IMR-90 (cell line): ENCODE data around the gene PAK4. TPM values are rescaled to one million over a fixed set of nuclear protein-coding genes. Genes with fewer than 3 reads are reported as not detected.
A peak's percentile ranks its signal among the peaks of the same experiment; 100 is the strongest.

ENCODE experiments used
- ATAC-seq: fragments of 200-7000 bp; cut with Tn5 transposase; 2 replicates; pipeline ENCODE4 v1.9.1; 2020; ENCODE audit warnings: low read depth, mild to moderate bottlenecking, moderate library complexity
- BruUV-seq: library from RNA; stranded (reverse); fragments of 400-500 nt; replicated peaks from 2 replicates; lab custom pipeline; 2021; lab: Mats Ljungman, UMichigan
- CTCF ChIA-PET: fragments of 300-600 bp; formaldehyde crosslinking; extraction: SDS; loops from one replicate; lab custom pipeline; 2021; ENCODE audit warnings: antibody characterized with exemption; lab: Yijun Ruan, JAX
- POLR2A ChIA-PET: fragments of 300-600 bp; sonication (Branson Sonifier 250); formaldehyde crosslinking; loops from one replicate; lab custom pipeline; 2022; ENCODE audit warnings: antibody characterized with exemption; ENCODE audit not compliant: unreplicated experiment; lab: Charles Lee
- DNase-seq: peaks from one replicate; pipeline ENCODE4 v3.0.0; 2013
- H2AFZ ChIP-seq: replicated peaks from 2 replicates; pipeline ENCODE3; 2013; ENCODE audit warnings: low read length, mild to moderate bottlenecking; ENCODE audit not compliant: poor library complexity
- H2AK5ac ChIP-seq: 2 replicates; pipeline ENCODE4 v1.6.1; 2013; ENCODE audit warnings: low read depth, low read length, inconsistent platforms
- H2AK9ac ChIP-seq: replicated peaks from 2 replicates; pipeline ENCODE3; 2013; ENCODE audit warnings: mild to moderate bottlenecking, low read depth, low read length, moderate library complexity; ENCODE audit not compliant: poor library complexity
- H2BK120ac ChIP-seq: 2 replicates; pipeline ENCODE4 v1.6.1; 2013; ENCODE audit warnings: low read depth, low read length, inconsistent platforms
- H2BK15ac ChIP-seq: 3 replicates; pipeline ENCODE4 v1.6.1; 2013; ENCODE audit warnings: low read depth, low read length, inconsistent platforms
- H2BK20ac ChIP-seq: 2 replicates; pipeline ENCODE4 v1.6.1; 2013; ENCODE audit warnings: low read depth, mild to moderate bottlenecking, inconsistent platforms, low read length, moderate library complexity
- H2BK5ac ChIP-seq: 2 replicates; pipeline ENCODE4 v1.6.1; 2013; ENCODE audit warnings: mild to moderate bottlenecking, low read depth, low read length, inconsistent platforms; ENCODE audit not compliant: poor library complexity, severe bottlenecking
- H3K14ac ChIP-seq: replicated peaks from 2 replicates; pipeline ENCODE4 v1.6.1; 2013; ENCODE audit warnings: low read depth, low read length, inconsistent platforms
- H3K18ac ChIP-seq: 2 replicates; pipeline ENCODE4 v1.6.1; 2013; ENCODE audit warnings: low read depth, low read length, control low read depth
- H3K23ac ChIP-seq: 2 replicates; pipeline ENCODE4 v1.6.1; 2013; ENCODE audit warnings: low read depth, low read length, inconsistent platforms
- H3K27ac ChIP-seq: 2 replicates; pipeline ENCODE4 v1.5.1; 2013; ENCODE audit warnings: mild to moderate bottlenecking, control low read depth, low read length; ENCODE audit not compliant: insufficient read depth
- H3K27me3 ChIP-seq: 2 replicates; pipeline ENCODE4 v1.6.1; 2013; ENCODE audit warnings: low read length; ENCODE audit not compliant: control insufficient read depth, insufficient read depth
- H3K36me3 ChIP-seq: 2 replicates; pipeline ENCODE4 v1.6.1; 2013; ENCODE audit warnings: low read length, mixed read lengths; ENCODE audit not compliant: control insufficient read depth, insufficient read depth
- H3K4ac ChIP-seq: 2 replicates; pipeline ENCODE4 v1.6.1; 2013; ENCODE audit warnings: low read depth, low read length, inconsistent platforms
- H3K4me1 ChIP-seq: 2 replicates; pipeline ENCODE4 v1.6.1; 2013; ENCODE audit warnings: low read length, mixed read lengths; ENCODE audit not compliant: control insufficient read depth, insufficient read depth
- H3K4me2 ChIP-seq: 2 replicates; pipeline ENCODE4 v1.6.1; 2013; ENCODE audit warnings: low read depth, mild to moderate bottlenecking, control low read depth, low read length, moderate library complexity
- H3K4me3 ChIP-seq: 2 replicates; pipeline ENCODE4 v1.5.1; 2013; ENCODE audit warnings: low read depth, mild to moderate bottlenecking, control low read depth, low read length, moderate library complexity; ENCODE audit not compliant: insufficient read depth
- H3K56ac ChIP-seq: 2 replicates; pipeline ENCODE4 v1.6.1; 2013; ENCODE audit warnings: low read length, inconsistent platforms; ENCODE audit not compliant: insufficient read depth; ENCODE audit errors: extremely low read depth
- H3K79me1 ChIP-seq, 2 experiments: 2 replicates each; pipeline ENCODE4 v1.6.1; 2013; ENCODE audit warnings: low read length in 2 of 2, inconsistent platforms in 1 of 2, low read depth in 1 of 2
- H3K9ac ChIP-seq: 2 replicates; pipeline ENCODE4 v1.6.1; 2013; ENCODE audit warnings: low read depth, low read length, control low read depth
- H3K9me1 ChIP-seq: 2 replicates; pipeline ENCODE4 v1.6.1; 2013; ENCODE audit warnings: low read length, inconsistent platforms; ENCODE audit not compliant: insufficient read depth
- H3K9me3 ChIP-seq: 2 replicates; pipeline ENCODE4 v1.6.1; 2013; ENCODE audit warnings: low read length; ENCODE audit not compliant: control insufficient read depth, insufficient read depth
- H4K20me1 ChIP-seq: 2 replicates; pipeline ENCODE4 v1.6.1; 2013; ENCODE audit warnings: low read length, inconsistent platforms; ENCODE audit not compliant: insufficient read depth
- H4K5ac ChIP-seq: 2 replicates; pipeline ENCODE4 v1.6.1; 2013; ENCODE audit warnings: mild to moderate bottlenecking, low read depth, low read length, control low read depth
- H4K8ac ChIP-seq, 2 experiments: 2 replicates each; pipeline ENCODE4 v1.6.1; 2013; ENCODE audit warnings: low read depth in 2 of 2, low read length in 2 of 2, control low read depth in 1 of 2, inconsistent platforms in 1 of 2
- H4K91ac ChIP-seq: 2 replicates; pipeline ENCODE4 v1.6.1; 2013; ENCODE audit warnings: low read depth, low read length, inconsistent platforms; ENCODE audit not compliant: insufficient read depth
- CHD1 ChIP-seq: IDR thresholded peaks from 2 replicates; pipeline ENCODE4 v1.6.1; 2012; ENCODE audit warnings: low read depth, low read length, improper control_type of control experiment
- ELK1 ChIP-seq: fragments of 150-350 bp; IDR thresholded peaks from 2 replicates; pipeline ENCODE4 v1.6.1; 2016; ENCODE audit warnings: low read depth, mild to moderate bottlenecking, low read length, moderate library complexity, borderline replicate concordance
- FOS ChIP-seq: fragments of 150-350 bp; IDR thresholded peaks from 2 replicates; pipeline ENCODE4 v1.6.1; 2016; ENCODE audit warnings: low read depth, low read length
- MXI1 ChIP-seq: IDR thresholded peaks from 2 replicates; pipeline ENCODE4 v1.6.1; 2012; ENCODE audit warnings: low read depth, mild to moderate bottlenecking, low read length, moderate library complexity, borderline replicate concordance
- RAD21 ChIP-seq: IDR thresholded peaks from 2 replicates; pipeline ENCODE4 v1.6.1; 2012; ENCODE audit warnings: low read length, improper control_type of control experiment
- USF2 ChIP-seq: fragments of 150-350 bp; IDR thresholded peaks from 2 replicates; pipeline ENCODE4 v1.6.1; 2017; ENCODE audit warnings: mild to moderate bottlenecking, antibody characterized with exemption, low read length, low read depth
- WGBS, 2 experiments: methylation state at CpG; one replicate each; pipeline versions ENCODE4 v1.1.5 to v1.1.7; 2013; ENCODE audit warnings: missing lambda C conversion rate in 2 of 2; ENCODE audit not compliant: insufficient read length in 1 of 2; ENCODE audit errors: extremely low coverage in 2 of 2; 5-methylcytosine and 5-hydroxymethylcytosine counted together
- dilution Hi-C: fragments of 300-500 bp; cut with HindIII; formaldehyde crosslinking; loops from one replicate; pipeline ENCODE4 v1.14.3; 2018; ENCODE audit warnings: low sequenced_read_pairs; ENCODE audit not compliant: unreplicated experiment
- in situ Hi-C: fragments of 300-500 bp; cut with MboI; formaldehyde crosslinking; loops from 3 replicates; pipeline ENCODE4 v1.14.3; 2019; ENCODE audit warnings: low sequenced_read_pairs, inconsistent platforms, mixed read lengths
- intact Hi-C: fragments of 100-400 bp; cut with micrococcal nuclease; formaldehyde crosslinking; loops from 2 replicates; pipeline ENCODE4 v1.10.0; 2022
- polyA plus RNA-seq, 3 experiments: library from polyadenylated mRNA; depleted of rRNA; stranded (reverse); fragments of >200 nt; gene quantifications; 2 replicates each; pipeline ENCODE4 v1.2.3, GENCODE V29; 2012; ENCODE audit warnings: low replicate concordance in 1 of 3
- total RNA-seq: library from RNA; depleted of rRNA; stranded (reverse); fragments of >200 nt; gene quantifications from 2 replicates; pipeline ENCODE4 v1.2.3, GENCODE V29; 2012

PAK4 gene
- total and polyA plus RNA-seq, 2 of the 4 experiments (the other 2 are of a cell fraction), result 2.0 to 27.2 TPM

- Histone ChIP-seq H2AK9ac (peak overlapping the region; percentile 44), H2AFZ (peak overlapping the region; percentile 87), H3K14ac (no peak overlapping the region), H2AK5ac (no peak overlapping the region), H3K27me3 (peaks cover 57% of the 10 kb centered on the region), H3K79me1 (no peaks in the 10 kb centered on the region), H3K4me1 (no peaks in the 10 kb centered on the region; the same call in 1 of the 2 replicates), H3K56ac (no peak overlapping the region), H3K4ac (no peak overlapping the region), H4K91ac (no peak overlapping the region), H3K4me3 (no peak overlapping the region), H2BK15ac (no peak overlapping the region), H3K9ac (no peak overlapping the region), H2BK20ac (no peak overlapping the region), H3K9me1 (no peaks in the 10 kb centered on the region), H2BK5ac (no peak overlapping the region), H3K23ac (no peak overlapping the region), H3K36me3 (no peaks in the 10 kb centered on the region), H4K20me1 (no peaks in the 10 kb centered on the region), H3K18ac (no peak overlapping the region), H3K4me2 (peak overlapping the region; percentile 45), H4K8ac (no peak overlapping the region), H3K27ac (no peak overlapping the region), H2BK120ac (no peak overlapping the region), H4K5ac (no peak overlapping the region; the same call in 1 of the 2 replicates), H3K9me3 (no peaks in the 10 kb centered on the region)
- DNase-seq, result peak; percentile 63
- intact Hi-C loops (loop anchor here (5.0 kb wide), 1 partner anchor 128 kb away; no protein-coding TSS in a partner anchor), dilution Hi-C loops (no loop called here), in situ Hi-C loops (no loop called here)
- ATAC-seq, result peak; percentile 95
- POLR2A ChIA-PET, result interaction anchor here (0.5 kb wide), 1 partner anchor 35 kb away, joined by 11 read pairs; no protein-coding TSS in a partner anchor
- WGBS, 2 experiments, result 15% methylated on average over 5 of the region's 11 CpGs; no CpG with 5 or more reads in 1 of the 2 experiments
- CTCF ChIA-PET, result interaction anchor here (0.7 kb wide), 1 partner anchor 135 kb away, joined by 5 read pairs; no protein-coding TSS in a partner anchor
- no TSS peak for BruUV-seq
- peak; percentile 68; the same call in 1 of the 2 replicates for TF ChIP-seq USF2
- TF ChIP-seq MXI1, result no peak
- TF ChIP-seq RAD21, result no peak
- TF ChIP-seq FOS, result no peak
- TF ChIP-seq CHD1, result no peak
- TF ChIP-seq ELK1, result no peak
Observed at GRCh38 chr19:39199025-39199424, 73.4 kb downstream of the PAK4 start.
